A673 (cell line): ENCODE results near the gene SKAP1.

ENCODE experiments used
- EZH2 ChIP-seq: fragments of 200-600 bp; sonication (generic); IDR thresholded peaks from 2 replicates; pipeline ENCODE4 v1.6.1; 2017; ENCODE audit warnings: borderline replicate concordance, low read depth, mild to moderate bottlenecking, mixed read lengths, antibody characterized with exemption, low read length; ENCODE audit not compliant: poor library complexity, severe bottlenecking
- TF ChIP-seq, protein P1 (sequence below): fragments of 300-800, 200-600 bp; sonication (generic); conservative IDR thresholded peaks from 2 replicates; pipeline ENCODE4 v1.5.1; 2017; ENCODE audit warnings: low read depth, mild to moderate bottlenecking, antibody characterized with exemption, low read length, moderate library complexity, mixed read lengths

GRCh38 chr17:48139944-48140343 is 290.1 kb downstream of the SKAP1 start:
- TF ChIP-seq, protein P1, sequence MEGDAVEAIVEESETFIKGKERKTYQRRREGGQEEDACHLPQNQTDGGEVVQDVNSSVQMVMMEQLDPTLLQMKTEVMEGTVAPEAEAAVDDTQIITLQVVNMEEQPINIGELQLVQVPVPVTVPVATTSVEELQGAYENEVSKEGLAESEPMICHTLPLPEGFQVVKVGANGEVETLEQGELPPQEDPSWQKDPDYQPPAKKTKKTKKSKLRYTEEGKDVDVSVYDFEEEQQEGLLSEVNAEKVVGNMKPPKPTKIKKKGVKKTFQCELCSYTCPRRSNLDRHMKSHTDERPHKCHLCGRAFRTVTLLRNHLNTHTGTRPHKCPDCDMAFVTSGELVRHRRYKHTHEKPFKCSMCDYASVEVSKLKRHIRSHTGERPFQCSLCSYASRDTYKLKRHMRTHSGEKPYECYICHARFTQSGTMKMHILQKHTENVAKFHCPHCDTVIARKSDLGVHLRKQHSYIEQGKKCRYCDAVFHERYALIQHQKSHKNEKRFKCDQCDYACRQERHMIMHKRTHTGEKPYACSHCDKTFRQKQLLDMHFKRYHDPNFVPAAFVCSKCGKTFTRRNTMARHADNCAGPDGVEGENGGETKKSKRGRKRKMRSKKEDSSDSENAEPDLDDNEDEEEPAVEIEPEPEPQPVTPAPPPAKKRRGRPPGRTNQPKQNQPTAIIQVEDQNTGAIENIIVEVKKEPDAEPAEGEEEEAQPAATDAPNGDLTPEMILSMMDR = no peak
- no peak for TF ChIP-seq EZH2
